Uterus (tissue), 4 donors: ENCODE data around the gene CDK5. TPM values are rescaled to one million over a fixed set of nuclear protein-coding genes. Genes with fewer than 3 reads are reported as not detected.
"Not testable (repeated sequence)": the region's sequence is repeated elsewhere in the genome, so short reads cannot be mapped to it uniquely, and the experiment has no call there.

Source experiments
- DNase-seq, 2 donors: peaks; one replicate each; pipeline ENCODE4 v3.0.0-alpha.2; 2019 to 2020
- H3K27ac ChIP-seq, 2 donors: fragments of 200-600 bp; sonication (generic); 1 replicate in 1 of 2; 2 replicates in 1 of 2; pipeline ENCODE4 v1.5.1; 2016 to 2018
- H3K27me3 ChIP-seq, 2 donors: fragments of 200-600 bp; sonication (generic); one replicate each; pipeline ENCODE4 v1.5.1; 2018 to 2019; ENCODE audit warnings: control low read depth in 1 of 2
- H3K36me3 ChIP-seq, 2 donors: fragments of 200-600 bp; sonication (generic); one replicate each; pipeline ENCODE4 v1.5.1; 2019; ENCODE audit warnings: control low read depth in 1 of 2
- H3K4me1 ChIP-seq, 2 donors: fragments of 200-600 bp; sonication (generic); one replicate each; pipeline ENCODE4 v1.5.1; 2018 to 2019; ENCODE audit warnings: control low read depth in 1 of 2
- H3K4me3 ChIP-seq, 2 donors: fragments of 200-600 bp; sonication (generic); 1 replicate in 1 of 2; 2 replicates in 1 of 2; pipeline ENCODE4 v1.5.1; 2018 to 2019; ENCODE audit warnings: mild to moderate bottlenecking in 1 of 2
- H3K9me3 ChIP-seq, 2 donors: fragments of 200-600 bp; sonication (generic); one replicate each; pipeline ENCODE4 v1.5.1; 2019; ENCODE audit warnings: control low read depth in 1 of 2
- CTCF ChIP-seq, 4 experiments: fragments of 200-600 bp in 2 of 4; fragments of 450-650 bp in 2 of 4; sonication (generic) in 2 of 4; IDR thresholded peaks; one replicate each; pipeline ENCODE4 v1.5.1; 2016 to 2019; ENCODE audit warnings: antibody characterized with exemption in 4 of 4, mild to moderate bottlenecking in 2 of 4, moderate library complexity in 1 of 4
- POLR2A ChIP-seq, 2 donors: fragments of 450-650 bp; IDR thresholded peaks; one replicate each; pipeline ENCODE4 v1.6.1; 2016; ENCODE audit warnings: antibody characterized with exemption in 2 of 2, mild to moderate bottlenecking in 1 of 2, moderate library complexity in 1 of 2
- intact Hi-C: fragments of 100-400 bp; cut with DNase I; formaldehyde crosslinking; loops from one replicate; pipeline ENCODE4 v1.15.1; 2023; ENCODE audit warnings: low total_unique reads
- total RNA-seq, 4 donors: library from RNA; depleted of rRNA in 3 of 4; stranded (reverse); fragments of >200 nt in 3 of 4; gene quantifications; one replicate each; pipeline versions ENCODE4 v1.1.0 to v1.2.4, GENCODE V29; 2014 to 2023
- donor health status: DM: yes; HTN: yes; CAD: no.

Gene CDK5
- total RNA-seq, 4 donors from 2014 or later, result 0.51 to 9.3 (median 2.7) TPM

- Histone ChIP-seq H3K4me3 (no peak overlapping the region), H3K27me3 (peaks cover 5 to 7% of the 10 kb centered on the region in 2 donors), H3K4me1 (peaks cover 0 to 16% of the 10 kb centered on the region in 2 donors), H3K9me3 (no peaks in the 10 kb centered on the region), H3K36me3 (no peaks in the 10 kb centered on the region), H3K27ac (no peak overlapping the region)
- intact Hi-C loops, result no loop called here
- peak; percentile 35 to 54 for DNase-seq
- no peak for TF ChIP-seq POLR2A (IDR thresholded peaks at IDR 0.05)
- no peak for TF ChIP-seq CTCF (IDR thresholded peaks at IDR 0.05)
Observed at GRCh38 chr7:151013733-151014497, 43.8 kb downstream of the CDK5 start.

- intact Hi-C loops, result no loop called here
- Histone ChIP-seq H3K27me3 (peaks cover 5% of the 10 kb centered on the region in 2 donors), H3K4me3 (no peak overlapping the region), H3K27ac (no peak overlapping the region), H3K36me3 (no peaks in the 10 kb centered on the region), H3K4me1 (peaks cover 0 to 16% of the 10 kb centered on the region in 2 donors), H3K9me3 (no peaks in the 10 kb centered on the region)
- no peak for TF ChIP-seq CTCF (IDR thresholded peaks at IDR 0.05)
- TF ChIP-seq POLR2A (IDR thresholded peaks at IDR 0.05), result no peak
- DNase-seq, result no peak
Observed at GRCh38 chr7:151013356-151013732, 44.4 kb downstream of the CDK5 start.

- Histone ChIP-seq H3K4me3 (no peak overlapping the region), H3K27ac (no peak overlapping the region), H3K36me3 (no peaks in the 10 kb centered on the region), H3K27me3 (peaks cover 4 to 5% of the 10 kb centered on the region in 2 donors), H3K4me1 (peaks cover 0 to 11% of the 10 kb centered on the region in 2 donors), H3K9me3 (no peaks in the 10 kb centered on the region)
- intact Hi-C loops, result no loop called here
- TF ChIP-seq POLR2A (IDR thresholded peaks at IDR 0.05) (no peak), CTCF (IDR thresholded peaks at IDR 0.05) (peak; percentile 20 to 54 (median 32))
- no peak for DNase-seq
Observed at GRCh38 chr7:151012911-151013347, 44.8 kb downstream of the CDK5 start.

- no peaks in the 10 kb centered on the region for H3K36me3 ChIP-seq
- no peak for TF ChIP-seq POLR2A (IDR thresholded peaks at IDR 0.05)
- TF ChIP-seq CTCF (IDR thresholded peaks at IDR 0.05), result no peak
- H3K27me3 ChIP-seq, result peaks cover 0 to 5% of the 10 kb centered on the region in 2 donors
- H3K4me1 ChIP-seq, result peaks cover 0 to 9% of the 10 kb centered on the region in 2 donors
- intact Hi-C loops, result no loop called here
- no peaks in the 10 kb centered on the region for H3K9me3 ChIP-seq
- DNase-seq, result no peak
- no peak overlapping the region for H3K27ac ChIP-seq
- no peak overlapping the region for H3K4me3 ChIP-seq
Observed at GRCh38 chr7:151012031-151012692, 45.5 kb downstream of the CDK5 start.

GRCh38 chr7:151011616-151012015 lies 46.1 kb downstream of the CDK5 start:
- H3K4me3 ChIP-seq, H3K4me1 ChIP-seq, H3K9me3 ChIP-seq, H3K27ac ChIP-seq, H3K36me3 ChIP-seq, intact Hi-C loops, DNase-seq, H3K27me3 ChIP-seq: not testable (repeated sequence)
